NB4 (cell line): ENCODE data around the gene F13A1.

Experiments
- CTCF ChIP-seq: IDR thresholded peaks from one replicate; pipeline ENCODE4 v1.5.1; 2012; ENCODE audit warnings: low read depth, low read length
- MAX ChIP-seq: IDR thresholded peaks from 2 replicates; pipeline ENCODE4 v1.6.1; 2011; ENCODE audit warnings: low read depth, low read length
- MYC ChIP-seq: IDR thresholded peaks from 2 replicates; pipeline ENCODE4 v1.6.1; 2011; ENCODE audit warnings: low read depth, low read length
- POLR2A ChIP-seq: IDR thresholded peaks from 2 replicates; pipeline ENCODE4 v1.6.1; 2011; ENCODE audit warnings: mild to moderate bottlenecking; ENCODE audit not compliant: insufficient read length; ENCODE audit errors: extremely low read depth

GRCh38 chr6:6350696-6351095 is 30.2 kb upstream of the F13A1 start:
- no peak for TF ChIP-seq CTCF
- no peak for TF ChIP-seq POLR2A
- no peak for TF ChIP-seq MYC
- no peak for TF ChIP-seq MAX
